ENCODE data around the gene CACNB1.

CACNB1 gene

DNA sequence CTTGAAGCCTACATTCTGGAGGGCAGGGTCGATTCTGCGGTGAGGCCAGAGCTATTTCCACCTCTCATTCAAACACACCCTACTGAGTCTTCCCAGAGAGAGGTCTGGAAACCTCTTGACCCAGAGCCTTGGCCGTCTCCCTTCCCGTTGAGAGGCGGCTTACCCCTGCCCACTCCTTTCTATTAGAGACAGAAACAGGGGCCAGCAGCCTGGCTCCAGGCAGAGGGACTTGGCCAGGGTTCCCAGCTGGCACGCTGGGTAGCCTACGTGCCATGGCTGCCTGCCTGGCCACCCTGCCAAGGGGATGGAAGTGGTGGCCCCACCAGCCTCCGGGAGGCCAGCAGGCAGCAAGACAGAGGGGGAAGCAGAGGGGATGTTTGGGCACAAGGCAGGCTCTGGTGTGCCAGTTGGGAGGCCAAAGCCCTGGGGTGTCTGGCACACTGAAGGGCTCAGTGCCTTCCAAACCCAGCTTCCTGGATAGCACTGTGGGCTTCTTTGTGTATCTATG lies 22.2 kb upstream of the CACNB1 start:
- H3K36me3 Mint-ChIP-seq (ENCODE audit: low read depth): no peaks in the 10 kb centered on the region
- H3K27me3 Mint-ChIP-seq: peaks cover 29% of the 10 kb centered on the region
- no peak overlapping the region for H3K27ac Mint-ChIP-seq
- peaks cover under 1% of the 10 kb centered on the region for H3K4me1 Mint-ChIP-seq
- ATAC-seq: no peak
- no peak overlapping the region for H3K4me3 Mint-ChIP-seq
- H3K9me3 Mint-ChIP-seq: no peaks in the 10 kb centered on the region
- no peak for DNase-seq

- Mint-ChIP-seq H3K27me3 (peaks cover 25% of the 10 kb centered on the region), H3K9me3 (no peaks in the 10 kb centered on the region), H3K4me3 (no peak overlapping the region), H3K27ac (no peak overlapping the region), H3K36me3 (ENCODE audit: low read depth) (no peaks in the 10 kb centered on the region), H3K4me1 (no peaks in the 10 kb centered on the region)
- no peak for ATAC-seq
- DNase-seq: no peak
These were observed 21.4 kb upstream of the CACNB1 start for GRCh38 chr17:39218906-39219305.

- peaks cover 24% of the 10 kb centered on the region for H3K27me3 Mint-ChIP-seq
- ATAC-seq (no peak), DNase-seq (no peak)
- H3K27ac Mint-ChIP-seq: no peak overlapping the region
- no peaks in the 10 kb centered on the region for H3K9me3 Mint-ChIP-seq
- H3K4me1 Mint-ChIP-seq: no peaks in the 10 kb centered on the region
- no peak overlapping the region for H3K4me3 Mint-ChIP-seq
- no peaks in the 10 kb centered on the region for H3K36me3 Mint-ChIP-seq (ENCODE audit: low read depth)
These were observed 20.4 kb upstream of the CACNB1 start for GRCh38 chr17:39217734-39218369.

DNA sequence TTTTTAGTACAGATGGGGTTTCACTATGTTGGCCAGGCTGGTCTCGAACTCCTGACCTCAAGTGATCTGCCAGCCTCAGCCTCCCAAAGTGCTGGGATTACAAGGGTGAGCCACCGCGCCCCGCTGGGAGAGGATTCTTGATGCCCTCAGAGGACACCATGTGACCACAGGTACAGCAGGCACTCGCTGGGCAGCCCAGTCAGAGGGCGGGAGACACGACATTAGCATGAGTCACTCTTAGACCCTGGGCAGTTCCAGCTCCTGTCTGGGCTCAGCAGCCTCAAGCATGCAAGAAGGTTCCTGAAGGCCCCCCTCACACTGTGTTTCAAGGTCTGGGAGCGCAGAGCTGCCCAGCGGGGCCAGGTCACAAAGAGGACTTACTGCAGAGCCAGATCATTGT lies 16.4 kb upstream of the CACNB1 start:
- Mint-ChIP-seq H3K4me3 (no peak overlapping the region), H3K27me3 (peaks cover 18% of the 10 kb centered on the region), H3K27ac (no peak overlapping the region), H3K4me1 (peaks cover 16% of the 10 kb centered on the region), H3K36me3 (ENCODE audit: low read depth) (no peaks in the 10 kb centered on the region), H3K9me3 (no peaks in the 10 kb centered on the region)
- no peak for ATAC-seq
- DNase-seq: no peak

DNA sequence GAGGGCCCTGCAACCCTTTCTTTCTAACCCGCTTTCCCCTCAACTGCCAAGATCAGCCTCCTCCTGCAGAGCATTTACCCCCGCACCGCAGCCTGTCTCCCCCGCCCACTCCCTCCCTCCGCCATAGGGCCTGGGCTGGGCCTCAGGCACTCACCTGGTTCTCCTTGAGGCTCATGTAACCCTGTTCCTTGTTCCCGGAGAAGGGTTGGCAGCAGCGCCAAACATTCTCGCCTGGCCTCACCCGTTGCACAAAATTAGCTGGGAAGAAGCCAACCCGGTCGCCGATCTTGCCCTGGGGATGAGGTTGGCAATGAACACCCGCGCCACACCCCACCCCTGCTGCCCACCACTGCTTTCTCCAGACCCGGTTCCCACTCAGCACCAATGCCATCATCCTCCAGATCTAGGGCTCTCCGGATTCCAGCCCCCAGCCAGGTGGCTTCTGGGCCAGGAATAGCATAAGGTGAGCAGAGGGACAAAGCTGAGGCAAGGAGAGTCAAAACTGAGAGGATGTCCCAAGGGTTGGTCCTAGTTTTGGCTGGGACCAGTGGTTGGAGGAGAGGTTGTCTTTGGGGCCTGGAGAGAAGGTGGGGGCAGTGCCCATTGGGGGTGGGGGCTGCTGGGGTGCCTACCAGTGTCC lies 15.5 kb upstream of the CACNB1 start:
- Mint-ChIP-seq H3K9me3 (no peaks in the 10 kb centered on the region), H3K27me3 (peaks cover 13% of the 10 kb centered on the region), H3K4me3 (no peak overlapping the region), H3K27ac (no peak overlapping the region), H3K4me1 (peaks cover 25% of the 10 kb centered on the region), H3K36me3 (ENCODE audit: low read depth) (no peaks in the 10 kb centered on the region)
- DNase-seq: no peak
- no peak for ATAC-seq

DNA sequence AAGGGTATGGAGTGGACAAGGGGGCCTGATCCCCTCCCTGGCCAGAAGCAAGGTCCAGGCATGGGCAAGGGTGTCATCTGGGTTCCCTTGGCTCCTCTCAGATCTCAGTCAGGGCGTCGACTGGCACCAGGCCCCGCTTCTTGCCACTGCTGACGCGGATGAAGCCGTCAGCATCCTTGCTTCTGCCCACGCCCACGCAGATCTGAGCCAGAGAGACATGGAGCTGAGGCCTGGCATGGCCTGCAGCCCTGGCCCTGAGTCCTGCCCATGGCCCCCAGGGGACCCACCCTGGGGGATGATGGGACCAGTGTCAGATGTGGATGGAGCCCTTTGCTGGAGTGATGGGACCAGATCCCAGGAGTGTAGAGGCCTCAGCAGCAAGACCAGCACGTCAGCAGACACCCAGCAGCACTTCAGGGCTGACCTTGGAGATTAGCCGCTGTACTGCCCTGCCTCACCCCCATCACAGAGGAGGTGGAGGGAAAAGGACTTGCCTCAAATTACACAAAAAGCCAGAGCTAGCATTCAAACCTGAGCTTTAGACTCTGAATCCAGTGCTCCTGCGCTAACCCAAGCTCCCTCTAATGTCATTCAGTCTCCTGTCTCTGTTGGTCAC lies 14.8 kb upstream of the CACNB1 start:
- no peaks in the 10 kb centered on the region for H3K9me3 Mint-ChIP-seq
- no peak overlapping the region for H3K27ac Mint-ChIP-seq

DNA sequence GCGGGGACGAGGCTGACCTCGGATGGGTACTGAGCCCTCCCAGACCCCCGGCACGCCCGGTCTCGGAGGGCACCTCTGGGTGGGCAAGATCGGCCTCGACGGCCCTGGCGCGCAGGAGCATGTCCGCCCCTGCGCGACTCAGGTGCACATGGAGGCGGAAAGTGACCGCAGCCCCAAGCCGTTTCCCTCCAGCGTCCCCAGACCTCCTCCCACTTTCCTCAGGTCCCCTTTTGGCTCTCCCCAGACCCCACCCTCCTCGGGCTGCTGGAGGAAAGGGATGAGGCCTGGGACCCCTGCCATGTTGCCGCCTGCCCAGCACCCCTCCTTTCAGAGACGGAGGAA lies 12.6 kb upstream of the CACNB1 start:
- Mint-ChIP-seq H3K27me3 (peaks cover 4% of the 10 kb centered on the region), H3K27ac (no peak overlapping the region), H3K4me3 (no peak overlapping the region), H3K4me1 (peaks cover 41% of the 10 kb centered on the region), H3K36me3 (ENCODE audit: low read depth) (peaks cover 2% of the 10 kb centered on the region), H3K9me3 (no peaks in the 10 kb centered on the region)
- no peak for DNase-seq
- no peak for ATAC-seq

More for the DNA sequence above, 14.8 kb upstream of the CACNB1 start:
- H3K27me3 Mint-ChIP-seq: peaks cover 11% of the 10 kb centered on the region
- peaks cover 32% of the 10 kb centered on the region for H3K4me1 Mint-ChIP-seq
- H3K4me3 Mint-ChIP-seq: no peak overlapping the region
- no peak for DNase-seq
- H3K36me3 Mint-ChIP-seq (ENCODE audit: low read depth): no peaks in the 10 kb centered on the region
- no peak for ATAC-seq

DNA sequence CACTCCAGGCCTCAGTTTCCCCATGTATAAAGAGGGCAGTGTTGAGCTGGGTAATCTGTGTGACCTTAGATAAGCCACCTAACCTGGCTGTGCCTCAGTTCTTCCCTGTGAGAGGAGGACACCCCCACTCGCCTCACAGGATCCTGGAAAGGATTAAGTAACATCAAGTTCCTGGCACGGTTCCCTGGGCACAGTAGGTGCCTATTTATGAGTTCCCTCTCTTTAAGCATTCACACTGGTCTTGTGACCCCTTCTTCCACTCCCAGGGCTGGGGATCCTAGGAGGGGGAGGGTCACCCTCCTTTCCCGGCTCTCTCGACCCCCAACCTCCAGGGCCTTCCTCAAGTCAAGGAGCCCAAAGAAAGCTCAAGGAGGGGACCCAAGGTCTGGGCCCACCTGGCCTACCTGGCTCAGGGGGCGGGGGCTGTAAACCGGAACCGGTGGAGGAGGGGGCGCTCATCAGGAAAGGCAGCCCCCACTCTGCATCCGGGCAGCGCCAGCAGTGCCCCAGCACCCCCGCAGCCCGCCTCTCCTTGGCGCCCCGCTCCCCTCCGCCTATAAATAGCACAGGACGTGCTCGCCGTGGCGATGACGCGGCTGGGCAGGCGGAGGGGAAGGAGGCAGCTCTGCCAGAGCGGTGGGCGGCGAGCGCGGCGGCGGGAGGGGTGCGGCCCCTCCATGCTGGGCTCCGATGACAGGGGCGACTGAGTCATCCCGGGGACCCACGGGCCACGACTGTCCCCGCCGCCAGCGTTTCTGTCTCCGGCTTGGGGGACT lies 12.0 kb upstream of the CACNB1 start:
- Mint-ChIP-seq H3K9me3 (no peaks in the 10 kb centered on the region), H3K4me3 (peak overlapping the region; percentile 50), H3K27ac (peak overlapping the region; percentile 31), H3K36me3 (ENCODE audit: low read depth) (peaks cover 7% of the 10 kb centered on the region), H3K27me3 (peaks cover 4% of the 10 kb centered on the region), H3K4me1 (peaks cover 41% of the 10 kb centered on the region)
- ATAC-seq (peak; percentile 81), DNase-seq (peak; percentile 83)

DNA sequence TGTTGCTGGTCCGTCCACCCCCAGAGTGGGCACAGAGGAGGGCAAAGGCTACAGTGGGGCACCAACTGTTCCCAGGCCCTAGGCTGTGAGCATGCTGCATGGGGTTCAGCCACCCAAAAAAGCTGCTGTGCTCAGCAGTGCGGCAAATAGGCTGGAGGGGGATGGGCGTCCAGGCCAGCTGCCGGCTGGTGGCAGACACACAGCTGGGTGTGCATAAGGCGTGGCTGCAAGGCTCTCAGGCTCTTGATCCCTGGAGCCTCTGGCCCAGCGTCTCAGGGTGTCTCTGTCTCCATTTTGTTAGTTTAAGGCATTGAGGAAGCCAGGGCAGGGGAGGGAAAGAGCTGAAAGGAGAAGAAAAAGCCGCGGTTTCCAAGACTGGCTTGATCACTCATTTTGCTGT lies 11.4 kb upstream of the CACNB1 start:
- Mint-ChIP-seq H3K27ac (no peak overlapping the region), H3K4me3 (peak overlapping the region; percentile 50), H3K9me3 (no peaks in the 10 kb centered on the region), H3K36me3 (ENCODE audit: low read depth) (peaks cover 13% of the 10 kb centered on the region), H3K27me3 (peaks cover 2% of the 10 kb centered on the region), H3K4me1 (peaks cover 44% of the 10 kb centered on the region)
- DNase-seq (peak; percentile 46), ATAC-seq (no peak)

DNA sequence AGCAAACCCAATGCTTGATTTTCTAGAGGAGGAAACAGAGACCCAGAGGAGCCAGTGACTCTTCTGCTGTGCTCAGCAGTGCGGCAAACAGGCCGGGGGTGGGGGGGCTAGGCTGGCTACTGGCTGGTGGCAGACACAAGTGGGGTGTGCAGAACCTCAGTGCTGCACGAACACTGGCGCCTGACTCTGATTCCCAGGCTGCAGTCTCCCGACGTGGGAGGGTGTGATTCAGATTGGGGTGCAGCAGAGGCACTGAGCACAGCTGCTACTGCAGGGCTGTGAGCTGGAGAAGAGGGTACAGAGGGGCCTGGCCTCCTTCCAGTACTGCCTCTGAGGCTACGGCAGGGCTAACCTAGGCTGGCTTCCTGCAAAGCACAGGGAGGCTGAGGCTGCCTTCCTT lies 10.7 kb upstream of the CACNB1 start:
- peak; percentile 36 for DNase-seq
- H3K36me3 Mint-ChIP-seq (ENCODE audit: low read depth): peaks cover 21% of the 10 kb centered on the region
- H3K27ac Mint-ChIP-seq: no peak overlapping the region
- no peak overlapping the region for H3K4me3 Mint-ChIP-seq
- peak; percentile 16 for ATAC-seq
- peaks cover 51% of the 10 kb centered on the region for H3K4me1 Mint-ChIP-seq
- no peaks in the 10 kb centered on the region for H3K27me3 Mint-ChIP-seq
- no peaks in the 10 kb centered on the region for H3K9me3 Mint-ChIP-seq

DNA sequence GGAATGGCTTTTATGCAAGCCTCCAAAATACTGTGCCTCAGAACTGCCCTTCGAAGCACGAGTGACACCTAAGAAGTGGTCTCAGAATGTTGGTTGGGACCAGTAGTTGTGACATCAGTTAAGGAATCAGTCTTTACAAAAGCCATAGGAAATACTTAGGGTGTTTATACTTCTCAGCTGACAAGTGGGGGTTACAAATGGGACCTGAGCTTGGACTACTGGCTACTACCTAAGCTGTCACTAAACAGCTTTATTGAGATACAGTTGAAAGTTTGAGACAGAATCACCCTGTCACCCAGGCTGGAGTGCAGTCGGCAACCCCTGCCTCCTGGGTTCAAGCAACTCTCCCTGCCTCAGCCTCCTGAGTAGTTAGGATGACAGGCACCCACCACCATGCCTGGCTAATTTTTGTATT lies 7.7 kb upstream of the CACNB1 start:
- no peak for DNase-seq
- Mint-ChIP-seq H3K9me3 (no peaks in the 10 kb centered on the region), H3K36me3 (ENCODE audit: low read depth) (peaks cover 50% of the 10 kb centered on the region), H3K27me3 (no peaks in the 10 kb centered on the region), H3K4me1 (peaks cover 63% of the 10 kb centered on the region), H3K27ac (peak overlapping the region; percentile 8), H3K4me3 (no peak overlapping the region)
- ATAC-seq: no peak

GRCh38 chr17:39204245-39204644 lies 6.8 kb upstream of the CACNB1 start:
- Mint-ChIP-seq H3K9me3 (no peaks in the 10 kb centered on the region), H3K36me3 (ENCODE audit: low read depth) (peaks cover 56% of the 10 kb centered on the region), H3K4me1 (peaks cover 65% of the 10 kb centered on the region), H3K27ac (peak overlapping the region; percentile 8), H3K4me3 (peak overlapping the region; percentile 87), H3K27me3 (peaks cover 3% of the 10 kb centered on the region)
- DNase-seq (no peak), ATAC-seq (no peak)

GRCh38 chr17:39200957-39201510 lies 3.6 kb upstream of the CACNB1 start:
- no peaks in the 10 kb centered on the region for H3K9me3 Mint-ChIP-seq
- peak overlapping the region; percentile 100 for H3K27ac Mint-ChIP-seq
- peaks cover 54% of the 10 kb centered on the region for H3K4me1 Mint-ChIP-seq
- ATAC-seq: no peak
- peak overlapping the region; percentile 87 for H3K4me3 Mint-ChIP-seq
- no peak for DNase-seq
- H3K36me3 Mint-ChIP-seq (ENCODE audit: low read depth): peaks cover 56% of the 10 kb centered on the region
- H3K27me3 Mint-ChIP-seq: peaks cover 3% of the 10 kb centered on the region

GRCh38 chr17:39200070-39200879 lies 2.8 kb upstream of the CACNB1 start, which contains the start of gene RPL19:
RPL19 (plus strand) TSS chr17:39200283; CDS start chr17:39200345, 62 bp downstream.
- Mint-ChIP-seq H3K27me3 (peaks cover 3% of the 10 kb centered on the region), H3K4me1 (peaks cover 60% of the 10 kb centered on the region), H3K9me3 (no peaks in the 10 kb centered on the region), H3K36me3 (ENCODE audit: low read depth) (peaks cover 56% of the 10 kb centered on the region), H3K4me3 (peak within 1 kb of the TSS; percentile 87), H3K27ac (peak within 1 kb of the TSS; percentile 100)
- ATAC-seq (peak; percentile 33), DNase-seq (peak; percentile 82)

All from activated naive CD8-positive, alpha-beta T cell treated with anti-CD3 and anti-CD28 coated beads, Interleukin-2, amount 50 U/mL, for 24 hours (primary cell).